SH-SY5Y (cell line): ENCODE data around the gene SCN9A.

Experiments
- GATA2 ChIP-seq: IDR thresholded peaks from 2 replicates; pipeline ENCODE4 v1.6.1; 2011; ENCODE audit warnings: mild to moderate bottlenecking, low read depth, low read length
- GATA3 ChIP-seq: IDR thresholded peaks from 2 replicates; pipeline ENCODE4 v1.6.1; 2011; ENCODE audit warnings: low read depth, mild to moderate bottlenecking, low read length, moderate library complexity

GRCh38 chr2:166384774-166385173 lies 9.0 kb upstream of the SCN9A start:
- no peak for TF ChIP-seq GATA3
- no peak for TF ChIP-seq GATA2
